Liver (tissue), 9 donors: ENCODE measurements around the gene RELT. TPM values are rescaled to one million over a fixed set of nuclear protein-coding genes. Genes with fewer than 3 reads are reported as not detected.

Experiments used
- DNase-seq: peaks from one replicate; pipeline ENCODE4 v3.0.0-alpha.2; 2017; ENCODE audit warnings: low spot score
- H3K27ac ChIP-seq, 2 donors: one replicate each; pipeline ENCODE4 v1.7.0; 2013; ENCODE audit warnings: inconsistent platforms in 2 of 2, low read length in 2 of 2, control low read depth in 1 of 2, low read depth in 1 of 2, mild to moderate bottlenecking in 1 of 2
- H3K27me3 ChIP-seq, 4 donors: one replicate each; pipeline versions ENCODE4 v1.6.1 to v1.7.0; 2013; ENCODE audit warnings: low read length in 3 of 4, inconsistent platforms in 1 of 4, mild to moderate bottlenecking in 1 of 4, moderate library complexity in 1 of 4; ENCODE audit not compliant: control insufficient read depth in 4 of 4, insufficient read depth in 4 of 4
- H3K36me3 ChIP-seq, 4 donors: one replicate each; pipeline versions ENCODE4 v1.6.1 to v1.7.0; 2013; ENCODE audit warnings: low read length in 3 of 4, mild to moderate bottlenecking in 3 of 4, low read depth in 1 of 4, moderate library complexity in 1 of 4; ENCODE audit not compliant: control insufficient read depth in 4 of 4, insufficient read depth in 3 of 4
- H3K4me1 ChIP-seq, 4 donors: one replicate each; pipeline versions ENCODE4 v1.6.1 to v1.7.0; 2013; ENCODE audit warnings: low read length in 3 of 4, mild to moderate bottlenecking in 3 of 4, moderate library complexity in 1 of 4; ENCODE audit not compliant: control insufficient read depth in 4 of 4, insufficient read depth in 4 of 4
- H3K4me3 ChIP-seq, 3 donors: one replicate each; pipeline versions ENCODE4 v1.6.1 to v1.7.0; 2013; ENCODE audit warnings: low read length in 3 of 3, control low read depth in 1 of 3, low read depth in 1 of 3, mild to moderate bottlenecking in 1 of 3
- H3K9ac ChIP-seq, 2 donors: one replicate each; pipeline ENCODE4 v1.7.0; 2013; ENCODE audit warnings: low read length in 2 of 2, mild to moderate bottlenecking in 2 of 2, moderate library complexity in 2 of 2, control low read depth in 1 of 2, low read depth in 1 of 2
- H3K9me3 ChIP-seq, 4 donors: one replicate each; pipeline versions ENCODE4 v1.6.1 to v1.7.0; 2013; ENCODE audit warnings: low read length in 3 of 4; ENCODE audit not compliant: control insufficient read depth in 4 of 4
- ATF3 ChIP-seq: IDR thresholded peaks from 2 replicates; pipeline ENCODE4 v1.6.1; 2016; ENCODE audit warnings: antibody characterized with exemption
- EGR1 ChIP-seq, 2 donors: IDR thresholded peaks; 2 replicates each; pipeline ENCODE4 v1.6.1; 2016 to 2018; ENCODE audit warnings: antibody characterized with exemption in 2 of 2, low read depth in 2 of 2
- FOXA1 ChIP-seq: IDR thresholded peaks from 2 replicates; pipeline ENCODE4 v1.6.1; 2016; ENCODE audit warnings: antibody characterized with exemption
- HNF4A ChIP-seq, 2 donors: conservative IDR thresholded peaks; 2 replicates each; pipeline ENCODE4 v1.6.1; 2016; ENCODE audit warnings: antibody characterized with exemption in 2 of 2, mild to moderate bottlenecking in 2 of 2
- JUND ChIP-seq, 2 donors: IDR thresholded peaks; 2 replicates each; pipeline ENCODE4 v1.6.1; 2016; ENCODE audit warnings: antibody characterized with exemption in 2 of 2
- RAD21 ChIP-seq, 2 donors: IDR thresholded peaks; 2 replicates each; pipeline ENCODE4 v1.6.1; 2016; ENCODE audit warnings: antibody characterized with exemption in 2 of 2, mild to moderate bottlenecking in 2 of 2
- REST ChIP-seq: IDR thresholded peaks from 2 replicates; pipeline ENCODE4 v1.6.1; 2016; ENCODE audit warnings: antibody characterized with exemption, mild to moderate bottlenecking
- TAF1 ChIP-seq: conservative IDR thresholded peaks from 2 replicates; pipeline ENCODE4 v1.6.1; 2016; ENCODE audit warnings: antibody characterized with exemption, mild to moderate bottlenecking
- YY1 ChIP-seq: IDR thresholded peaks from 2 replicates; pipeline ENCODE4 v1.6.1; 2016; ENCODE audit warnings: antibody characterized with exemption, mild to moderate bottlenecking
- ZBTB33 ChIP-seq: IDR thresholded peaks from 2 replicates; pipeline ENCODE4 v1.6.1; 2016; ENCODE audit warnings: antibody characterized with exemption
- WGBS: extraction: QIAGEN DNeasy Blood & Tissue Kit; methylation state at CpG from one replicate; pipeline ENCODE4 v1.1.7; 2013; 5-methylcytosine and 5-hydroxymethylcytosine counted together
- polyA plus RNA-seq, 2 donors: library from polyadenylated mRNA; stranded (reverse) in 1 of 2; unstranded in 1 of 2; fragments of 200-250 nt in 1 of 2; fragments of >200 nt in 1 of 2; fragmentation: Nextera tagmentation in 1 of 2; extraction: Ambion mirVana in 1 of 2; gene quantifications; one replicate each; pipeline versions ENCODE4 v1.2.1 to v1.2.3, GENCODE V29; 2013 to 2015
- total RNA-seq, 2 donors: library from RNA; depleted of rRNA; stranded (reverse); fragments of >200 nt; gene quantifications; one replicate each; pipeline ENCODE4 v1.2.3, GENCODE V29; 2014
- donor health status: healthy.
- donor health status: healthy.
- donor health status: healthy.
- donor health status: healthy.
- donor health status: healthy.

RELT gene
- total and polyA plus RNA-seq, 4 donors: 0.21 to 8.0 (median 2.3) TPM

- H3K9ac ChIP-seq: no peak overlapping the region
- no peak overlapping the region for H3K27ac ChIP-seq
- H3K27me3 ChIP-seq: no peaks in the 10 kb centered on the region
- H3K4me1 ChIP-seq: peaks cover 0 to 1% (median 0%) of the 10 kb centered on the region in 4 donors
- no peak for DNase-seq
- H3K36me3 ChIP-seq: no peaks in the 10 kb centered on the region
- H3K4me3 ChIP-seq: no peak overlapping the region
- no peaks in the 10 kb centered on the region for H3K9me3 ChIP-seq
- TF ChIP-seq TAF1: no peak
- no peak for TF ChIP-seq REST
Measured at GRCh38 chr11:73445980-73446379, 69.8 kb downstream of the RELT start.

- Histone ChIP-seq H3K27me3 (no peaks in the 10 kb centered on the region), H3K9ac (no peak overlapping the region), H3K9me3 (no peaks in the 10 kb centered on the region), H3K4me1 (peaks cover 0 to 1% (median 0%) of the 10 kb centered on the region in 4 donors), H3K27ac (no peak overlapping the region), H3K4me3 (no peak overlapping the region), H3K36me3 (no peaks in the 10 kb centered on the region)
- no peak for TF ChIP-seq REST
- no peak for TF ChIP-seq RAD21 (IDR thresholded peaks at IDR 0.05)
- TF ChIP-seq ZBTB33: no peak
- TF ChIP-seq YY1: no peak
- TF ChIP-seq HNF4A (conservative IDR thresholded peaks at IDR 0.05): no peak
- no peak for TF ChIP-seq ATF3
- no peak for TF ChIP-seq EGR1 (IDR thresholded peaks at IDR 0.05; ENCODE audit: low read depth in 2 of 2)
- no peak for TF ChIP-seq JUND (IDR thresholded peaks at IDR 0.05)
- TF ChIP-seq FOXA1: no peak
- no peak for TF ChIP-seq TAF1
- no peak for DNase-seq
- WGBS: 91% methylated on average over 2 of the region's 2 CpGs
Measured at GRCh38 chr11:73446766-73447165, 70.6 kb downstream of the RELT start.

Other genes starting within 250 kb of the RELT start
- 10 to 100 TPM; 10.4 to 18.7 TPM for gene FCHSD2, start 234.1 kb upstream of the RELT start, total RNA-seq
- 1 to 10 TPM; 7.6 to 9.3 TPM for gene FCHSD2, start 234.1 kb upstream of the RELT start, polyA plus RNA-seq
- gene P2RY2, start 158.1 kb upstream of the RELT start, total RNA-seq: 1 to 10 TPM; 2.4 to 3.7 TPM
- gene P2RY2, start 158.1 kb upstream of the RELT start, polyA plus RNA-seq: 1 to 10 TPM; 1.8 to 2.0 TPM
- under 1 TPM; 0.59 to 0.98 TPM for gene P2RY6, start 104.1 kb upstream of the RELT start, total RNA-seq
- gene P2RY6, start 104.1 kb upstream of the RELT start, polyA plus RNA-seq: 1 to 10 TPM in 1 of 2 donors, under 1 TPM in 1; 0.21 to 1.3 TPM
- gene ARHGEF17, start 68.1 kb upstream of the RELT start, total RNA-seq: 10 to 100 TPM in 1 of 2 donors, 1 to 10 TPM in 1; 7.7 to 12.6 TPM
- gene ARHGEF17, start 68.1 kb upstream of the RELT start, polyA plus RNA-seq: 1 to 10 TPM; 2.6 to 3.8 TPM
- gene FAM168A, start 221.7 kb downstream of the RELT start, total RNA-seq: 10 to 100 TPM in 1 of 2 donors, 1 to 10 TPM in 1; 9.0 to 14.6 TPM
- gene FAM168A, start 221.7 kb downstream of the RELT start, polyA plus RNA-seq: 1 to 10 TPM; 4.8 to 9.2 TPM